K562 (cell line): ENCODE measurements around the gene AGO4. TPM values are rescaled to one million over a fixed set of nuclear protein-coding genes. Genes with fewer than 3 reads are reported as not detected.

Source experiments
- ATAC-seq: fragments of 200-7000 bp; cut with Tn5 transposase; 3 replicates; pipeline ENCODE4 v1.9.1; 2020; ENCODE audit warnings: moderate library complexity
- BruUV-seq: library from RNA; stranded (reverse); fragments of 400-500 nt; replicated peaks from 2 replicates; lab custom pipeline; 2021; lab: Mats Ljungman, UMichigan
- CTCF ChIA-PET: fragments of 300-600 bp; formaldehyde crosslinking; extraction: SDS; loops from one replicate; lab custom pipeline; 2021; ENCODE audit warnings: low intra/inter-chr PET ratio; lab: Yijun Ruan, JAX
- POLR2A ChIA-PET: fragments of 300-600, 350-650 bp; sonication (Branson Sonifier 250); formaldehyde crosslinking; extraction: SDS; loops from one replicate; lab custom pipeline; 2021; ENCODE audit warnings: antibody characterized with exemption, inconsistent platforms; lab: Yijun Ruan, JAX
- DNase-seq, 4 experiments: peaks; one replicate each; pipeline versions ENCODE4 v3.0.0 to v3.0.0-alpha.2; 2011 to 2018; ENCODE audit warnings: low spot score in 3 of 4, mixed read lengths in 3 of 4; ENCODE audit errors: extremely low read depth in 1 of 4
- FAIRE-seq: peaks from 2 replicates; lab custom pipeline; 2011; peaks lifted over from hg19 to GRCh38; lab: Jason Lieb, UNC
- H2AFZ ChIP-seq: 2 replicates; pipeline ENCODE4 v1.6.0; 2011; ENCODE audit warnings: low read depth, low read length, control low read depth, inconsistent platforms
- H3K27ac ChIP-seq: fragments of 200-600 bp; 3 replicates; pipeline ENCODE4 v1.8.0; 2011; ENCODE audit warnings: low read depth, mild to moderate bottlenecking, control low read depth, inconsistent platforms, low read length, moderate library complexity, mixed read lengths; ENCODE audit errors: extremely low read depth
- H3K27me3 ChIP-seq, 2 experiments: fragments of 300-600 bp in 1 of 2; 2 replicates in 1 of 2; 3 replicates in 1 of 2; pipeline versions ENCODE4 v1.6.0 to v1.8.0; 2011; ENCODE audit warnings: inconsistent platforms in 2 of 2, low read length in 2 of 2, mild to moderate bottlenecking in 1 of 2, mixed read lengths in 1 of 2, moderate library complexity in 1 of 2; ENCODE audit not compliant: control insufficient read depth in 2 of 2, insufficient read depth in 2 of 2
- H3K36me3 ChIP-seq: fragments of 300-600 bp; 3 replicates; pipeline ENCODE4 v1.8.0; 2011; ENCODE audit warnings: mild to moderate bottlenecking, low read length, inconsistent platforms; ENCODE audit not compliant: control insufficient read depth, insufficient read depth
- H3K4me1 ChIP-seq, 2 experiments: fragments of 200-600 bp in 1 of 2; replicated peaks in 1 of 2; 2 replicates in 1 of 2; 3 replicates in 1 of 2; pipeline versions ENCODE4 v1.5.1 to v1.8.0; 2011; ENCODE audit warnings: inconsistent platforms in 2 of 2, low read length in 2 of 2, mild to moderate bottlenecking in 1 of 2, mixed read lengths in 1 of 2, moderate library complexity in 1 of 2; ENCODE audit not compliant: control insufficient read depth in 2 of 2, insufficient read depth in 2 of 2
- H3K4me2 ChIP-seq: 2 replicates; pipeline ENCODE4 v1.6.1; 2011; ENCODE audit warnings: low read length, control low read depth, inconsistent platforms, mixed read lengths; ENCODE audit not compliant: insufficient read depth
- H3K4me3 ChIP-seq: fragments of 200-600 bp; sonication (generic), shearing (Covaris generic); 2 replicates; pipeline ENCODE4 v1.5.1; 2016; ENCODE audit warnings: control low read depth, inconsistent platforms
- H3K79me2 ChIP-seq: fragments of 200-600 bp; 3 replicates; pipeline ENCODE4 v1.8.0; 2011; ENCODE audit warnings: low read length, inconsistent platforms; ENCODE audit not compliant: control insufficient read depth, insufficient read depth
- H3K9ac ChIP-seq, 2 experiments: 2 replicates each; pipeline versions ENCODE4 v1.6.0 to v1.6.1; 2011; ENCODE audit warnings: low read depth in 2 of 2, low read length in 2 of 2, control low read depth in 1 of 2, inconsistent platforms in 1 of 2, mild to moderate bottlenecking in 1 of 2, mixed read lengths in 1 of 2; ENCODE audit not compliant: insufficient read depth in 1 of 2
- H3K9me1 ChIP-seq: one replicate; pipeline ENCODE4 v1.6.0; 2011; ENCODE audit warnings: inconsistent platforms, mild to moderate bottlenecking, low read length, moderate library complexity; ENCODE audit not compliant: control insufficient read depth, insufficient read depth
- H3K9me3 ChIP-seq: replicated peaks from 2 replicates; pipeline ENCODE4 v1.5.1; 2011; ENCODE audit warnings: low read depth, low read length, inconsistent platforms; ENCODE audit not compliant: control insufficient read depth, insufficient read depth
- H4K20me1 ChIP-seq: replicated peaks from 2 replicates; pipeline ENCODE4 v1.6.1; 2011; ENCODE audit warnings: low read length, inconsistent platforms, mixed read lengths; ENCODE audit not compliant: control insufficient read depth, insufficient read depth
- FOSL1 ChIP-seq: fragments of 200-800 bp; sonication (Bioruptor generic); conservative IDR thresholded peaks from 2 replicates; pipeline ENCODE4 v1.6.1; 2016; ENCODE audit warnings: missing genetic modification characterization, missing compliant biosample characterization
- PRDM10 ChIP-seq: fragments of 450-650 bp; IDR thresholded peaks from 2 replicates; pipeline ENCODE4 v1.6.1; 2018; ENCODE audit not compliant: partially characterized antibody
- ZNF121 ChIP-seq: sonication (generic); formaldehyde crosslinking; conservative IDR thresholded peaks from 2 replicates; pipeline ENCODE4 v1.8.0; 2022; ENCODE audit warnings: missing genetic modification reagents
- ZNF175 ChIP-seq: fragments of 200-800 bp; sonication (Bioruptor generic); IDR thresholded peaks from 2 replicates; pipeline ENCODE4 v1.6.1; 2016; ENCODE audit warnings: low read depth, mild to moderate bottlenecking, missing genetic modification characterization, missing compliant biosample characterization
- WGBS: fragments of 100-300 bp; shearing (Covaris generic); methylation state at CpG from one replicate; pipeline ENCODE4 v1.1.6; 2016; ENCODE audit warnings: low coverage, mixed read lengths; ENCODE audit not compliant: insufficient coverage; ENCODE audit errors: missing lambda C conversion rate; 5-methylcytosine and 5-hydroxymethylcytosine counted together
- in situ Hi-C: fragments of 300-500 bp; cut with MboI; formaldehyde crosslinking; loops from 4 replicates; pipeline ENCODE4 v1.15.0; 2018; ENCODE audit warnings: inconsistent platforms, mixed read lengths
- intact Hi-C: fragments of 100-400 bp; cut with micrococcal nuclease; formaldehyde crosslinking; loops from 2 replicates; pipeline ENCODE4 v1.14.2; 2022
- polyA plus RNA-seq, 8 experiments: library from polyadenylated mRNA; depleted of rRNA in 4 of 8; stranded (reverse) in 5 of 8; unstranded in 3 of 8; fragments of >200 nt; fragmentation: Nextera tagmentation in 2 of 8; fragmentation: Illumina TruSeq in 1 of 8; extraction: Ambion mirVana in 2 of 8; extraction: Trizol in 1 of 8; gene quantifications; 2 replicates each; pipeline versions ENCODE4 v1.2.1 to v1.2.3, GENCODE V29; 2011 to 2014; ENCODE audit warnings: inconsistent platforms in 1 of 8, missing spikeins in 1 of 8
- total RNA-seq, 7 experiments: library from RNA; depleted of rRNA in 6 of 7; stranded (reverse); fragments of >200 nt in 6 of 7; fragmentation: Illumina TruSeq in 2 of 7; extraction: Trizol in 2 of 7; gene quantifications; 2 replicates each; pipeline versions ENCODE4 v1.2.1 to v1.2.3, GENCODE V29; 2011 to 2021; ENCODE audit warnings: low replicate concordance in 1 of 7
- TF ChIP-seq, protein P1 (sequence below): sonication (generic); IDR thresholded peaks from 2 replicates; pipeline ENCODE4 v1.6.1; 2016

The AGO4 gene
- total and polyA plus RNA-seq, 9 of the 15 experiments (the other 6 are each of a cell fraction or from before 2014, with no cell fraction given): 1.3 to 10.5 (median 6.5) TPM

DNA sequence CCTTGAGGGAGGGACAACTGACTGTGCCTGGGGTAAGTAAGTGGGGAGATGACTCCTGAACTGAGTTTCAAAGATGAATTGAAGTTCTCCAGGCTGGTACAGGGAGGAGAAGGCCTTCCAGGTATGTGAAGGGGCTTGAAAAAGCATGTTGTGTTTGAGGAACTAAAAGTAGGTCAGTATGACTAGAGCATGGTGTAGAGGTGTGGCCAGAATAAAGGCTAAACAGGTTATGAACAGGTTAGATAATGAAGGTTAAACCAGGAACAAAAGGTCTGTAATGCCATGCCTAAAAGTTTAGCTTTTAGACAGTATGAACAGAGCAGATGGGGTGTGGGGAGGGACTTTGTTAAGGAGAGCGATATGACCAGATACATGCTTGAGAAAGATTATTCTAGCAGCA lies 30.7 kb upstream of the AGO4 start:
- DNase-seq (no peak), FAIRE-seq (no peak)
- in situ Hi-C loops: no loop called here

More for the DNA sequence above, 30.7 kb upstream of the AGO4 start:
- TF ChIP-seq ZNF175 (no peak), ZNF121 (CRISPR knock-in tag) (no peak), FOSL1 (no peak), PRDM10 (no peak)
- TF ChIP-seq, protein P1, sequence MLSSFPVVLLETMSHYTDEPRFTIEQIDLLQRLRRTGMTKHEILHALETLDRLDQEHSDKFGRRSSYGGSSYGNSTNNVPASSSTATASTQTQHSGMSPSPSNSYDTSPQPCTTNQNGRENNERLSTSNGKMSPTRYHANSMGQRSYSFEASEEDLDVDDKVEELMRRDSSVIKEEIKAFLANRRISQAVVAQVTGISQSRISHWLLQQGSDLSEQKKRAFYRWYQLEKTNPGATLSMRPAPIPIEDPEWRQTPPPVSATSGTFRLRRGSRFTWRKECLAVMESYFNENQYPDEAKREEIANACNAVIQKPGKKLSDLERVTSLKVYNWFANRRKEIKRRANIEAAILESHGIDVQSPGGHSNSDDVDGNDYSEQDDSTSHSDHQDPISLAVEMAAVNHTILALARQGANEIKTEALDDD: 0 out of 2 replicates have a peak, but pooled peaks have one; percentile 16
- Histone ChIP-seq H3K9ac (no peak overlapping the region), H3K36me3 (no peaks in the 10 kb centered on the region), H3K9me3 (no peaks in the 10 kb centered on the region), H3K27ac (no peak overlapping the region), H2AFZ (no peak overlapping the region), H4K20me1 (no peaks in the 10 kb centered on the region), H3K27me3 (no peaks in the 10 kb centered on the region), H3K4me1 (no peaks in the 10 kb centered on the region), H3K9me1 (no peaks in the 10 kb centered on the region), H3K79me2 (no peaks in the 10 kb centered on the region), H3K4me3 (no peak overlapping the region), H3K4me2 (no peak overlapping the region)
- BruUV-seq: no TSS peak
- WGBS: 74% methylated on average over 1 of the region's 1 CpG
- no peak for ATAC-seq
- CTCF ChIA-PET: interaction anchor here (1.1 kb wide), 1 partner anchor 208 kb away, joined by 3 read pairs; no protein-coding TSS in a partner anchor
- intact Hi-C loops: loop anchor here (10.0 kb wide), 1 partner anchor 582 kb away; the partner anchor contains the start of gene SFPQ
- POLR2A ChIA-PET: interaction anchor here (0.6 to 1.4 kb wide), 4 partner anchors 9 to 220 kb away, joined by 3 to 6 read pairs (median 5); partner anchors contain the start of genes KIAA0319L and NCDN
